GM19463 (cell line): ENCODE results near the gene SAA1.
A peak's percentile ranks its signal among the peaks of the same experiment; 100 is the strongest.

Experiments
- ATAC-seq: cut with Tn5 transposase; IDR thresholded peaks from one replicate; pipeline ENCODE4 v1.9.1; 2021; ENCODE audit warnings: mild to moderate bottlenecking, moderate library complexity; ENCODE audit not compliant: unreplicated experiment

SAA1 gene

GRCh38 chr11:18265949-18266348 lies at the start of gene SAA1:
Gene SAA1 (plus strand): TSS chr11:18266264. CDS start chr11:18266888, 624 bp downstream.
- no peak for ATAC-seq

- ATAC-seq: no peak
Observed at GRCh38 chr11:18221274-18221876, 44.7 kb upstream of the SAA1 start.

DNA sequence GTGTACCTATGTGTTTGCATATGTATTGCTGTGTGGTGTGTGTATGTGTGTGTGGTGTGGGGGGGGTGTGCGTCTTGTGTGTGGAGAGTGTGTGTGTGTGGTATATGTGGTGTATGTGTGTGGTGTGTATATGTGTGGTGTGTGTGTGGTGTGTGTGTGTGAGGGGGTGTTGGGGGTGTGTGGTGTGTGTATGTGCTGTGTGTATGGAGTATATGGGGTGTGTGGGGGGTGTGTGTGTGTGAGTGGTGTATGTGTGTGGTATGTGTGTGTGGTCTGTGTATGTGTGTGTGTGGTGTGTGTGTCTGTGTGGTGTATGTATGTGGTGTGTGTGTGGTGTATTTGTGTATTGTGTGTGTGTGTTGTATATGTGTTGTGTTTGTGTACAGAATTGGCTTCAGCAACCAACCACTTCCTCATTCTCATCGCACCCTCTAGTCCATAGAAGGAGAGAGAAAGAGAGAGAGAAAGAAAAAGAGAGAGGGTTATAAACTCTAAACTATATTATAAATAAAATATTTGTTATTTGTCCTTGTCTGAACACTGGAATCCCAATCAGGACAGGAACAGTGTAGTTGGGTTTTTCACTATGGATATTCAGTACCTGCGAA lies 43.1 kb upstream of the SAA1 start:
- no peak for ATAC-seq

- no peak for ATAC-seq
Observed at GRCh38 chr11:18223591-18224387, 42.3 kb upstream of the SAA1 start.

DNA sequence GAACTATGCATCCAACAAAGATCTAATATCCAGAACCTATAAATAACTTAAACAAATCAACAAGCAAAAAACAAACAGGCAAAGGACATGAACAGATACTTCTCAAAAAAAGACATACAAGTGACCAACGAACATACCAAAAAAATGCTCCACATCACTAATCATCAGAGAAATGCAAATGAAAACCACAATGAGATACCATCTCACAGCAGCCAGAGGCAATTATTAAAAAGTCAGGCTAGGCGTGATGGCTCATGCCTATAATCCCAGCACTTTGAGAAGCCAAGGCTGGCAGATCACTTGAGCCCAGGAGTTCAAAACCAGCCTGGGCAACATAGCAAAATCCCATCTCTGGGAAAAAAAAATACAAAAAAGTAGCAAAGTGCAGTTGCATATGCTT lies 40.2 kb upstream of the SAA1 start:
- peak; percentile 32 for ATAC-seq

DNA sequence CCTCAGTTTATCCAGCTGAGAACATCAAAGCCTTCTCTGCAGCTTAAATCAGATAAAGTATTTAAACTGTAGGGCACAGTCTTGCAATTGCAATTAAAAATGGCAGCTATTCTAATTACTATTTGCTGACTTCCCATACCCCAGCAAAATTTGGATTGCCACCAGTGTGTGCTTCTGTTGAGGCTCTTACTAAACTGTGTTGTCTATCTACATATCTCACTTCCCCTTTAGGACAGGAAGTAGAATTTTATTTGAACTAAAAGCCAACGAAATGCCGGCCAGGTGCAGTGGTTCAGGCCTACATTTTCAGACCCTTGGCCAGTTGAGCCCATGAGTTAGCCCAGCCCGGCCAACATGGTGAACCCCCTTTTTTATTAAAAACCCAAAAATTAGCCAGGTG lies 36.6 kb upstream of the SAA1 start:
- peak; percentile 93 for ATAC-seq

GRCh38 chr11:18230859-18231258 lies 35.2 kb upstream of the SAA1 start:
- no peak for ATAC-seq

DNA sequence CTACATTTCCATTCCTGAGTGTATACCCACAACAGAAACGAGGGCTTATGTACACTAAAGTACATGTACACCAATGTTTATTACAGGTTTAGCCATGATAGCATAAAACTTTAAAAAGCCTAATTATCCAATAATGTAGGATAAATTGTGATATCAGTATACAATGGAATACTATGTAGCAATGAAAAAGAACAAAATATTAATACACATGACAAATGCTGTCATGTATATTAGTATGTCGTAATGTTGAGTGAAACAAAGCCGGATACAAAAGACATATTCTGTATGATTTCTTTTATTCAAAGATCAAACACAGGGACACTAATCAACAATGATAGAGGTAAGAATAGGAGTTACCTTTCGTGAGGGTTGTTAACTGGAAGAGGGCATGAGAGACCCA lies 32.2 kb upstream of the SAA1 start:
- ATAC-seq: no peak

DNA sequence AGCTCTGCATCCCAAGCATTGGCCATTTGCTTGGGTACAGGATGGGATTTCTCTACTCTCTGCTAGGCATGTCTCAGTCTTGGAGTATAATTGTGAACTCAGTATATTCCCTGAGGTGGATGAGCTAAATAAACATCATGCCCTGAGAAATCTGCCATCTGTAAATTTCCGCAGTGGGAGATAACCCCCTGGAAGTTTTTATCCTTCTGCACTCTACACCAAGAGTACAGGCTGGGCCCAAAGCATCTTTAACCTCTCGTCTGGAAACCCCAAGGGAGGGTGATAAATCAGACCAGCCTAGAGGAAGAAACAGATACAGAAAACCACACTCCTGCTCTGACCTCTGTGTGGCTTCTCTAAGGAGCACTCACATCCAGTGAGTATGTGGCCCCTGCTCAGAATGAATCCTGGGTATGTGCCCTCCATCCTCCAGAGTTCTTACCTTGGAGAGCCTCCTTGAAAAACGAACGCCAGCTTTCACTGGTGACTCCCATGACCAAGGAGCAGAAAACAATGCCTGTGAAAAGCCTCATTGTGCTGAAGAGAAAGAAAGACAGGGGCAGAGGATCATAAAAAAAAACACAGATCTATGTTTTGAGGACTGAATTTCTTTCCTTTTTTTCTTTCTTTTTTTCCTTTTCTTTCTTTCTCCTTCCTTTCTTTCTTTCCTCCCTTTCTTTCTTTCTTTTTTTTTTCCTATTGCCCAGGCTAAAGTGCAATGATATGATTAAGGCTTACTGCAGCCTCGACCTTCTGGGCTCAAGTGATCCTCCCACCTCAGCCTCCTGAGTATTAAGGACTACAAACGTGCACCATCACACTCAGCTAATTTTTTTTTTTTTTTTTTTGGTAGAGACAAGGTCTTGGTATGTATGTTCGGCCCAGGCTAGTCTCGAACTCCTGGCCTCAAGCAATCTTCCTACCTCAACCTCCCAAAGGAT lies 30.4 kb upstream of the SAA1 start:
- no peak for ATAC-seq

DNA sequence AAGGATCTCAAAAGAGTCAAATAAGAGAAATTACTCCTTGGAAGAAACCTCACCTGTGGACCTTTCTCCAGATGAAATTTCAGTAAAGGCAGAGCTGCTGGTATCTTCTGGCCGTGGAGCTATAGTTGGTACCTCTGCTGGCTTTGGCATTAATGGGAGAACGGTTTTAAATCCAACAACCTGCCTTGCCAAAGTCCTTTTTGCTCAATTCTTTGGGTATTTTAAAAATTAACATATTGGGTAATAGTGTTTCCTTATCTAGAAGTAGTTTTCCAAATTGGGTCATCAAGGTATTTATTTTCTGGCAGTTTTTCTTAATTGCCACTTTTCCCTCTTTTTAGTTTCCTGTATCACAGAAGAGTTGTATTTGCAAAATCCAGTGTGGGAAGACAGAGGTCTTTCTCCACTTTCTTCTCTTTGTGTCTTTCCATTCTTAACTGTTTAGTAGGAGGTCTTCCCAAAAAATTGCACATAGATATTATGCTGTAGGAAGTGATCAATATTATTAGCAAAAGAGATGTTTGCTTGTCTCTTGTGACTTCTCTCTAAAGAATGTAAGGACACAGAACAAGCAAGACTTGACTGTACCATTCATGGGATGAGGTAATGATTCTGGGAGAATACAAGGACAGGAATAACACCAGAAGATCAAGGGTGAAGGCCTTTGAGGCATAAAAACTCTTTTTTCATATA lies 29.3 kb upstream of the SAA1 start, which contains the start of gene SAA4:
TSS of gene SAA4 (minus strand) at position 139 of the 693 bp plus-strand sequence. CDS start 876 bp downstream, outside the sequence.
- no peak for ATAC-seq

GRCh38 chr11:18239655-18240054 lies 26.4 kb upstream of the SAA1 start:
- no peak for ATAC-seq

GRCh38 chr11:18243783-18244362 lies 22.2 kb upstream of the SAA1 start:
- no peak for ATAC-seq

GRCh38 chr11:18245396-18245795 lies 20.7 kb upstream of the SAA1 start:
- no peak for ATAC-seq

DNA sequence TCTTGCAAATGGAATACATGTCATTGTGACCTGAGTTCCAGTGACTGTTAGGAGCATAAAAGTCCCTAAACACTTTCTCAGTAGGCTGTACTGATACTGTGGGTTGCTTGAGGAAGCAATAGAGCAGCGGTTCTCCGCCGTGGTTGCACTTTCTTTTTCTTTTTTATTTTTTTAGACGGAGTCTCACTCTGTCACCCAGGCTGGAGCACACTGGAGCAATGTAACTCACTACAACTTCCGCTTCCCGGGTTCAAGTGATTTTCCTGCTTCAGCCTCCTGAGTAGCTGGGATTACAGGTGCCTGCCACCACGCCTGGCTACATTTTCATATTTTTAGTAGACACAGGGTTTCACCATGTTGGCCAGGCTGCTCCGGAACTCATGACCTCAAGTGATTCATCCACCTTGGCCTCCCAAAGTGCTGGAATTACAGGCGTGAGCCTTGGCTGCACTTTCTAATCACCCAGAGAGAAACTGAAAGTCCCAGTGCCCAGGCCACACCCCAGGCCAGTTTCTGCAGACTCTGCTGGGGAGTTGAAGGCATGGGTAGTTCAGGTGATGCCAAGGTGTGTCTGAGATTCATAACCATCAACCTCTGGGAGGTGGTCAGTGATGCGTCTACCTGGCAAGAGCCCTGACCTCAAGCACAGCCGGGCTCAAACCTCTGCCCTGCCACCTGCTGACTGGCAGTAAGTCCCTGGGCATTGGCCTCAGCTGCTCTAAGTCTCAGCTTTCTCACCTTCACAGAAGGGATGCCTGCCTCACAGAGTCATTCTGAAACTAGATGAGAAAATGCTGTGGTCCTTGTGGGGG lies 19.5 kb upstream of the SAA1 start:
- peak; percentile 82 for ATAC-seq

GRCh38 chr11:18247191-18247581 lies 18.9 kb upstream of the SAA1 start:
- peak; percentile 23 for ATAC-seq

GRCh38 chr11:18248561-18248960 lies 17.5 kb upstream of the SAA1 start, which contains the start of gene SAA2:
Gene SAA2 (minus strand): TSS chr11:18248668. CDS start chr11:18248011, 657 bp downstream.
- no peak for ATAC-seq

GRCh38 chr11:18253233-18253632 lies 12.8 kb upstream of the SAA1 start:
- ATAC-seq: no peak

- no peak for ATAC-seq
Observed at GRCh38 chr11:18253778-18254338, 12.2 kb upstream of the SAA1 start.
